Measurements from ENCODE around the gene CERS6.

CERS6 gene

GRCh38 chr2:168574856-168575630 lies 119.0 kb downstream of the CERS6 start:
- no peak for DNase-seq

GRCh38 chr2:168577885-168578284 lies 121.8 kb downstream of the CERS6 start:
- DNase-seq = no peak

- no peak for DNase-seq
Measured at GRCh38 chr2:168583064-168583709, 127.1 kb downstream of the CERS6 start.

GRCh38 chr2:168583710-168584521 lies 127.8 kb downstream of the CERS6 start:
- DNase-seq = no peak

- no peak for DNase-seq
Measured at GRCh38 chr2:168584911-168585310, 128.8 kb downstream of the CERS6 start.

GRCh38 chr2:168585700-168586099 lies 129.6 kb downstream of the CERS6 start:
- DNase-seq = peak; percentile 15 to 32

GRCh38 chr2:168587307-168587706 lies 131.2 kb downstream of the CERS6 start:
- no peak for DNase-seq

GRCh38 chr2:168589236-168590211 lies 133.5 kb downstream of the CERS6 start:
- no peak for DNase-seq

- no peak for DNase-seq
Measured at GRCh38 chr2:168592181-168592831, 136.2 kb downstream of the CERS6 start.

- no peak for DNase-seq
Measured at GRCh38 chr2:168593713-168594112, 137.6 kb downstream of the CERS6 start.

- DNase-seq = no peak
Measured at GRCh38 chr2:168594778-168595177, 138.7 kb downstream of the CERS6 start.

- DNase-seq = no peak
Measured at GRCh38 chr2:168596881-168597655, 141.0 kb downstream of the CERS6 start.

- no peak for DNase-seq
Measured at GRCh38 chr2:168599738-168600137, 143.7 kb downstream of the CERS6 start.

- DNase-seq = no peak
Measured at GRCh38 chr2:168600949-168601348, 144.9 kb downstream of the CERS6 start.

GRCh38 chr2:168601741-168602140 lies 145.7 kb downstream of the CERS6 start:
- no peak for DNase-seq

GRCh38 chr2:168602379-168602778 lies 146.3 kb downstream of the CERS6 start:
- no peak for DNase-seq

GRCh38 chr2:168602846-168603401 lies 146.9 kb downstream of the CERS6 start:
- no peak for DNase-seq

- no peak for DNase-seq
Measured at GRCh38 chr2:168603439-168603961, 147.4 kb downstream of the CERS6 start.

GRCh38 chr2:168604252-168604651 lies 148.2 kb downstream of the CERS6 start:
- no peak for DNase-seq

GRCh38 chr2:168607992-168608391 lies 151.9 kb downstream of the CERS6 start:
- no peak for DNase-seq
